ENCODE data around the gene NRP2. TPM values are rescaled to one million over a fixed set of nuclear protein-coding genes. Genes with fewer than 3 reads are reported as not detected.

Gene NRP2
- total RNA-seq, 1 experiment from 2014 or later = 31.0 TPM

DNA sequence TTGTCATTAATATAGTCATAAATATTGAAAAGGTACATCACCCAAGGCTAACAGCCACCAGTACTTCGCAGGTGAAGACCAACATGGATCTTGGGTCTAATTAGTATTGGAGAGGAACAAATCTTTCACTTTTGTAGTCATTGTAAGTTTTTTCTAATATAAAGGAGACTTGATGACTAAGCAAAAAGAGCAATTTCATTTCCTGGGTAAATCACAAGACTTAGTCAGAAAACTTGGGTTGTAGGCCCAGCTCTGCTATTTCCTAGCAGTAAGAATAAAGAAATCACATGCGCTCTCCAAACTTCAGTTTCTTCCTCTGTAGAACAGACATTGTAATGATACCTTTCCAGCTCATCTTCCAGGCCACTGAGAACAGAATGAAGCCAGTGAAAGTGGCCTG is 40.9 kb downstream of the NRP2 start:
- ChIA-PET POLR2A (ENCODE audit: unreplicated experiment) (no interaction called here), CTCF (no interaction called here)
- no peaks in the 10 kb centered on the region for H3K27me3 ChIP-seq (ENCODE audit: insufficient read depth, low read depth)
- intact Hi-C loops (cut with micrococcal nuclease; ENCODE audit: unreplicated experiment) = no loop called here
- H2AFZ ChIP-seq = no peak overlapping the region
- H3K4me2 ChIP-seq = no peak overlapping the region
- H3F3A ChIP-seq (ENCODE audit: insufficient read depth, low read depth) = no peaks in the 10 kb centered on the region
- H3K9me2 ChIP-seq (ENCODE audit: insufficient read depth) = no peaks in the 10 kb centered on the region
- H3K9me3 ChIP-seq (ENCODE audit: insufficient read depth, low read depth) = no peaks in the 10 kb centered on the region
- no peaks in the 10 kb centered on the region; the same call in 1 of the 2 replicates for H3K4me1 ChIP-seq (replicated peaks; ENCODE audit: insufficient read depth)
- H4K20me1 ChIP-seq (ENCODE audit: insufficient read depth) = no peaks in the 10 kb centered on the region
- no peaks in the 10 kb centered on the region for H3K79me2 ChIP-seq (ENCODE audit: low read depth)
- no peak overlapping the region for H3K4me3 ChIP-seq
- H3K36me3 ChIP-seq (ENCODE audit: low read depth) = 0 out of 2 replicates have a peak, but pooled peaks cover 3% of the 10 kb centered on the region
- DNase-seq = no peak
- no TSS peak for BruUV-seq (replicated peaks)
- TF ChIP-seq EZH2 (IDR thresholded peaks at IDR 0.05; ENCODE audit: low read depth) = no peak
- TF ChIP-seq, protein P1, sequence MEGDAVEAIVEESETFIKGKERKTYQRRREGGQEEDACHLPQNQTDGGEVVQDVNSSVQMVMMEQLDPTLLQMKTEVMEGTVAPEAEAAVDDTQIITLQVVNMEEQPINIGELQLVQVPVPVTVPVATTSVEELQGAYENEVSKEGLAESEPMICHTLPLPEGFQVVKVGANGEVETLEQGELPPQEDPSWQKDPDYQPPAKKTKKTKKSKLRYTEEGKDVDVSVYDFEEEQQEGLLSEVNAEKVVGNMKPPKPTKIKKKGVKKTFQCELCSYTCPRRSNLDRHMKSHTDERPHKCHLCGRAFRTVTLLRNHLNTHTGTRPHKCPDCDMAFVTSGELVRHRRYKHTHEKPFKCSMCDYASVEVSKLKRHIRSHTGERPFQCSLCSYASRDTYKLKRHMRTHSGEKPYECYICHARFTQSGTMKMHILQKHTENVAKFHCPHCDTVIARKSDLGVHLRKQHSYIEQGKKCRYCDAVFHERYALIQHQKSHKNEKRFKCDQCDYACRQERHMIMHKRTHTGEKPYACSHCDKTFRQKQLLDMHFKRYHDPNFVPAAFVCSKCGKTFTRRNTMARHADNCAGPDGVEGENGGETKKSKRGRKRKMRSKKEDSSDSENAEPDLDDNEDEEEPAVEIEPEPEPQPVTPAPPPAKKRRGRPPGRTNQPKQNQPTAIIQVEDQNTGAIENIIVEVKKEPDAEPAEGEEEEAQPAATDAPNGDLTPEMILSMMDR (conservative IDR thresholded peaks at IDR 0.05) = no peak
- H3K27ac ChIP-seq = no peak overlapping the region

DNA sequence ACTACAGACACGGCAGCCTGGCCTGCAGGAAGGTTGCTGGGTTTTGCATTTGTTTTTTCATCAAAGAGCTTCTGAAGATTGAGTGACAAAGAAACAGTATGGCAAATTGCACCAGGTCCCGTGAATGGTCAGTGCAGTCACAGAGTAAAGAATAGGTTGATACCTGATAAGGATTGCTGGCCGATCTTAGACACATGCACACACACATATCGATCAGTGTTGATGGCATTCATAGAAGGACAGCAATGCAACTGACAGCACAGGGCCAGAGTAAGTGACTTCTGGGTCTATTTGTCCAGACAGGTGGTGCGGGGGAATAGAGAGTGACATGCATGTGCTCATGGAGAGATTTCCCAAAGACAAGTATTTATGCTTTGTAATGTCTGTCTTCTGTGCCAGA is 42.8 kb downstream of the NRP2 start:
- intact Hi-C loops (cut with micrococcal nuclease; ENCODE audit: unreplicated experiment) = no loop called here
- no peak overlapping the region for H3K4me3 ChIP-seq
- BruUV-seq (replicated peaks) = no TSS peak
- H3K9me3 ChIP-seq (ENCODE audit: insufficient read depth, low read depth) = no peaks in the 10 kb centered on the region
- H3K27me3 ChIP-seq (ENCODE audit: insufficient read depth, low read depth) = no peaks in the 10 kb centered on the region
- no peak overlapping the region for H3K4me2 ChIP-seq
- H3K36me3 ChIP-seq (ENCODE audit: low read depth) = 0 out of 2 replicates have a peak, but pooled peaks cover 3% of the 10 kb centered on the region
- no peaks in the 10 kb centered on the region for H4K20me1 ChIP-seq (ENCODE audit: insufficient read depth)
- no peak for TF ChIP-seq EZH2 (IDR thresholded peaks at IDR 0.05; ENCODE audit: low read depth)
- TF ChIP-seq, protein P1 (conservative IDR thresholded peaks at IDR 0.05) = no peak
- no peak for DNase-seq
- ChIA-PET POLR2A (ENCODE audit: unreplicated experiment) (no interaction called here), CTCF (no interaction called here)
- no peaks in the 10 kb centered on the region for H3K79me2 ChIP-seq (ENCODE audit: low read depth)
- H2AFZ ChIP-seq = no peak overlapping the region
- H3K4me1 ChIP-seq (replicated peaks; ENCODE audit: insufficient read depth) = no peaks in the 10 kb centered on the region; the same call in 1 of the 2 replicates
- no peaks in the 10 kb centered on the region for H3K9me2 ChIP-seq (ENCODE audit: insufficient read depth)
- no peak overlapping the region for H3K27ac ChIP-seq
- no peaks in the 10 kb centered on the region for H3F3A ChIP-seq (ENCODE audit: insufficient read depth, low read depth)

DNA sequence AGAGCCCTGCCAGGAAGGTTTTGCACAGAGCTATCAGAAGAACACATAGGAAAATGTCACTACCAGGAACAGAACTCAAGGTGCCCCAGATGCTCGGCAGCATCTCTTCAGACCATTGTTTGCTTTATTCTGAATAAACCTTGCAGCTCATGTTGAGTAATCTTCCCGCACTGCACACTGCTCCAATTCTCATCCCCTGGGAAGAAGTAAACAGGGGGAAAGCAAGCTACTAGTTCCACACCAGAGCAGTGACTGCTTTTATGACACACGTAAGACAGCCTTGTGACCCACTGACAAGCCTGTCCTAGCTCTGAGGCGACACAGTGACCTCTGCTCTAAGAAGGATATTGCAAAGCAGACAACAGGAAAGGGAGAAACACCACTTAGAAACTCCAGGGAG is 44.2 kb downstream of the NRP2 start:
- Histone ChIP-seq H3K9me3 (ENCODE audit: insufficient read depth, low read depth) (no peaks in the 10 kb centered on the region), H3K4me3 (no peak overlapping the region), H2AFZ (no peak overlapping the region), H3K27me3 (ENCODE audit: insufficient read depth, low read depth) (no peaks in the 10 kb centered on the region), H3F3A (ENCODE audit: insufficient read depth, low read depth) (no peaks in the 10 kb centered on the region), H3K4me2 (no peak overlapping the region), H4K20me1 (ENCODE audit: insufficient read depth) (no peaks in the 10 kb centered on the region), H3K9me2 (ENCODE audit: insufficient read depth) (no peaks in the 10 kb centered on the region), H3K27ac (no peak overlapping the region), H3K36me3 (ENCODE audit: low read depth) (0 out of 2 replicates have a peak, but pooled peaks cover 3% of the 10 kb centered on the region), H3K79me2 (ENCODE audit: low read depth) (no peaks in the 10 kb centered on the region), H3K4me1 (replicated peaks; ENCODE audit: insufficient read depth) (no peaks in the 10 kb centered on the region)
- no TSS peak for BruUV-seq (replicated peaks)
- TF ChIP-seq, protein P1 (conservative IDR thresholded peaks at IDR 0.05) = no peak
- TF ChIP-seq EZH2 (IDR thresholded peaks at IDR 0.05; ENCODE audit: low read depth) = no peak
- POLR2A ChIA-PET (ENCODE audit: unreplicated experiment) = no interaction called here
- intact Hi-C loops (cut with micrococcal nuclease; ENCODE audit: unreplicated experiment) = no loop called here
- no peak for DNase-seq
- CTCF ChIA-PET = no interaction called here

All from PC-9 (cell line).